GM04503 (cell line): Measurements from ENCODE around the gene LRCH3.

Experiments used
- DNase-seq: peaks from one replicate; pipeline ENCODE4 v3.0.0-alpha.2; 2012; ENCODE audit warnings: low read depth

The LRCH3 gene

DNA sequence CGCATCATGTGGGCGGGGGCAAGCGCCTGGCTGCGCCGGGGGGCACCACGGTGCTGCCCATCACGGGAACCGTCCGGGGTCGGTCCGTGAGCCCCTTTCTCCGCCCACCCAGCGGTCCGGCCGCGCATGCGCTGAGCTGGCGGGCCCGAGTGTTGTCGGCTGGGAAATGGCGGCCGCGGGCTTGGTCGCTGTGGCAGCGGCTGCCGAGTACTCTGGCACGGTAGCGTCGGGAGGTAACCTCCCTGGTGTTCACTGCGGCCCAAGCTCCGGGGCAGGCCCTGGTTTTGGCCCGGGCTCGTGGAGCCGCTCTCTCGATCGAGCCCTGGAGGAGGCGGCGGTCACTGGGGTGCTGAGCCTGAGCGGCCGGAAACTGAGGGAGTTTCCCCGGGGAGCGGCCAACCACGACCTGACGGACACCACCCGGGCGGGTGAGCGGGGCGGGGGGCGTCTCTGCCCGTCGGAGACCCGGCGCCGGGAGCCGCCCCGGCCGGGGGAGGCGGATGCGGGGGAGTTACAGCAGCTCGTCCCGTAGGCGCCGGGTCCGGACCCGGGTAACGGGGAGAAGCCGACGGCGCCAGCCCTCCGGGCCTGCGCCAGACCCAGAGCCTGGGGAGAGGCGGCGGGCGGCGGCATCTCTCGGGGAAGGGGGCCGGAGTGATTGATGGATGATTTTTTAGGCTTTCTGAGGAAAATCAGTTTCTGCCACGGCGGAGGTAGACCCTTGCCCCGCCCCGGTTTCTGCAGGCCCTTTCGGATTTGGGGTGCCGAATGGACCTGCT, at the start of gene LRCH3:
Gene LRCH3, plus strand, starts transcription at position 142 of the 779 bp plus-strand sequence. Its CDS starts 25 bp downstream, at position 167.
- no peak for DNase-seq

DNA sequence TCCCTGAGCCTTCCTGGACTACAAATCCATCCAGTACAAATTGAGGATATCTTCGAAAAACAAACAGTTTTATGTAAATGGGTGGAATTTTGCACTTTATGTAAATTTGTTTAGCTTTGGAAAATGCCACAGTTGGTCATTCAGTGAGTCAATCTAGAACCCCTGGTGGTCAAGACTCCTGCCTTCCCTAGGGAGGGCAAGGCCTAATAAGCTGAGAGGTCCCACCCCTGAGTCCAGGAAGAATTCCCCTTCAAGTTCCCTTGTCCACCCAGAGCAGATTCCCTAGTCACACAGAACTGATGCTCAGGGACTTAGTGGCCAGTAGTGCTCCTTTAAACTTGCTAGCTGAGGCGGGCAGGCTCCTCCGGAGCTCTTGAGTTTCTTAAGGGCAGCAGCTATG, 48.3 kb upstream of the LRCH3 start:
- DNase-seq: no peak

DNA sequence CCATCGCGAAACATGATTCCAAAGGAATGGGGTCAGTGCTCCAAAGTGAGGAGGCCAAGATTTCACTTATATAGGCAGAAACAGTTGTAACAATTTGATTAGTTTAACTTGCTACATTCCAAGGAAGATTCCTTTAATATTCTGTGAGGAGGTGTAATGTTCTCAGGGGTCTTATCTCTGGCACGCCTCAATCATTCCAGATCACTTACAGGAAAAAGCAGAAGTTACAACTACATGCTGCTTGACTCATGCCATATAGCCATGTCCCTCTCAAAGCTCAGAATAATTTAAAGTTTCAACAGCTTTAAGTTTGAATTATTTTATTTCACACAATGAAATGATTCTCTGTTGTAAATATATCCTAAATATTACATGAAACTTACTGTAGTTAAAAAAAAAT, 44.8 kb upstream of the LRCH3 start:
- no peak for DNase-seq

DNA sequence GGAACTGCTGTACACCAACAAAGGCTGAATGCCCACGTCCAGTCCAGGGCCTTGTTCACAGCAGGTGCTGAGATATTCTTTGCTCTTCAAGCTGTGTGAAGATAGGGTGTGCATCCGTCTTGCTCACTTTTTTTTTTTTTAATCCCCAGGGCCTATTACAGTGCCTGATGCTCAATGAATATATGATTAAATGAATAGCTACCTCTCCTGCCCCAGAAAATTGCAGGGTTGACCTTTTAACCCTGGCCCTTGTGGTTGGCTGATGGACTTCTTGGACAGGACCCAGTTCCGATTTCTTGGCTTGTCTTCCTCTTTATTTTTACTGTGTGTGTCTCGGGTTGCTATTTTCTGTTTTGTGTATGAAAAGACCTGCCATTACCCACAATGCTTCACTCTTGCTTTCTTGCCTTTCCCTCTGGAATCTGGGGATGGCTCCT, 44.2 kb upstream of the LRCH3 start:
- no peak for DNase-seq

DNA sequence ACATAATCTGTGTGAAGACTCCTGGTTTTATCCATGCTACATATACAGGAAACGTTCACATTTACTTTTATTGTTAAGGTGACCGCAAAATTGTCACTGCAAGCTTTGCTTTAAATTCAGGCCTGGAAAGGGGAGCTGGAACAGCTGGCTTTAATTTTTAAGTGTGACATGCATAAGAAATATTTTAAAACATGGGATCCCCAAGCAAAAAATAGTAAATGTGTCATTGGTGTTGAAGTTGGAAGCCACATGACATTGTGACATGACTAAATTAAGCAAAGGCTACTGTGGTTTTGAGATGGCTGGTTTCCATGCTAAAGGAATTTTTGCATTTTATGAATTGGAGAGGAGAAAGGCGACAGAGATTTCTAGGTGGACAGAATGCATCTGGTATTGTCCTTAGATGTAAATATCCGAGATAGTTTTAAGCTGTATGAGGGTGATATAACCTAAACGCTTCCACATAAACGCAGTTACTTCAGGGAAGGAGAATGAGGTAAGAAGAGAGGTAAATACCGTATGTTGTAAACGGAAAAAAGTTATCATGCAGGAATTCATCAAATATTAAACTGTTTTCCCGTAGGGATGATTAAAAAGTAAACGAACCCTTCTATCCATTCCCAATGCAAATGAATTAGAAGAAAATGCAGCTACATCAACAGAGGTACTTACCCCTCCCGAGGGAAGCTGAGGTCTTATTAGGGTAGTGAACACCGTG, 42.3 kb upstream of the LRCH3 start:
- DNase-seq: peak; percentile 83

DNA sequence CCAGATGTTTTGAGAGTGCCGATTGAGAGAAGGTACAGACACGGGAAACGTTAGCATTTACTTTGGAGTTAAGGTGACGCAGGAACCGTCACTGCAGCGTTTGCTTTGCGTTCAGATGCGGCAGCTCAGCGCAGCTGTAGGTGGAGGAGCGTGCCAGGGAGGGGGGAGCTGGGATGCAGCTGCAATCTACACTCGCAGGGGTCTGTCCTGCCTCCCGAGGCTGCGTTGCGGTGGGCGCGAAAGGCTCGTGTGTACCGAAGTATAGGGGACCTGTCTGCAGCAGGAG, 41.8 kb upstream of the LRCH3 start:
- no peak for DNase-seq

DNA sequence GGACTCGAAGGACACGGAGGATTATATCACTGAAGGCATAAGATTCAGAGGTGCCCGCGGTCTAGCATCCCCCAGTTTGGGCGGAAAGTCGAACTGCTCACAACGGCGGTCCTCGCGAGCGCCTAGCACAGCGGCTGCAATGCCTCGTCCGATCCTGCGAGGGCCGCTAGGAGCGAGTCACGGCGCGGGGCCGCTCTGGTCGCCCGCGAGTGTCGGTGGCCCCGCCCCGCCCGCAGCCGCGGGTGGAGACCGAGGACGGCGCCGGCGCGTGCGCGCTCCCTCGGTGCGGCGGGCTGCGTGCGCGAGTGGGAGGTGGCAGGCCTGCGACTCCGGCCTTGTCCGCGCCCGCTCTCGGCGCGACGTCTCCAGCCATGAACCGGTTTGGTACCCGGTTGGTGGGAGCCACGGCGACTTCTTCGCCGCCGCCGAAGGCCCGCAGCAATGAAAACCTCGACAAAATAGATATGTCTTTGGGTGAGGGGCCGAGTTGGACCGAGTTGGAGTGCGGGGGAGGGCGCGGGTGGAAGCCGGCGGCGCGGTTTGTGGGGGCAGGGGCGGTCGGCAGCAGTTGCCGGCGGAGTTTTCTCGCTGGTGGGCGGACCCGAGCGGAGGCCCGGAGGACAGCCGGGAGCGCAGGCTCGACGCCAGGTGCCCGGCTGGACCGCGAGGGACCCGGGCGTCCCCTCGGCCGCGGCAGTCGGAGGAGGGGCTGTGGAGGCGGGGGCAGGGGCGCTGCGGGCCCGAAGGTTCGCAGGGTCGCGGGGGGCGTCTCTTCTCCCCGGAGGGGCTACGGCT, 41.3 kb upstream of the LRCH3 start, which contains the start of gene FYTTD1:
Gene FYTTD1, plus strand, starts transcription at position 283 of the 795 bp plus-strand sequence. Its CDS starts 89 bp downstream, at position 372.
- DNase-seq: no peak

DNA sequence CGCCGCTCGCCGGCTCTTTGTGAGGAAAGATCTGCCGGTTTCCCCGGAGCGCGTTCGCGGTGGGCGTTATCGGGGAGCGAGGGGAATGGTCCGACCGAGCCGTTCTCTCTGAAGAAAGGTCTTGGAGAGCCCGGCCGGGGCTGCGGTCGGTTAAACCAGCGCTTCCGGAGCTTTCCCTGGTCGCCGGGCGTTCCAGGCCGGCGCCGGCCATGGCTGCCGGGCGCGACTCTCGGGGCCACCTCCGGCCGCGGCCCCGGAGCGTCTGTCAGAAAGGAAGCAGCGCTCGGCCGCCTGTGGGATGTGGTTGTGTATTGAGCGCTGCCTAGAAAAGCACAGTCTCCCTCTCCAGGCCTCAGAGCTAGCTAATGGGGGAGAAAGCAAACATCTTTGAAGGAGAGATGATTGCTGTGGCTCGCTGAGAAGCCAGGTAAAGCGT, 40.6 kb upstream of the LRCH3 start:
- DNase-seq: no peak

DNA sequence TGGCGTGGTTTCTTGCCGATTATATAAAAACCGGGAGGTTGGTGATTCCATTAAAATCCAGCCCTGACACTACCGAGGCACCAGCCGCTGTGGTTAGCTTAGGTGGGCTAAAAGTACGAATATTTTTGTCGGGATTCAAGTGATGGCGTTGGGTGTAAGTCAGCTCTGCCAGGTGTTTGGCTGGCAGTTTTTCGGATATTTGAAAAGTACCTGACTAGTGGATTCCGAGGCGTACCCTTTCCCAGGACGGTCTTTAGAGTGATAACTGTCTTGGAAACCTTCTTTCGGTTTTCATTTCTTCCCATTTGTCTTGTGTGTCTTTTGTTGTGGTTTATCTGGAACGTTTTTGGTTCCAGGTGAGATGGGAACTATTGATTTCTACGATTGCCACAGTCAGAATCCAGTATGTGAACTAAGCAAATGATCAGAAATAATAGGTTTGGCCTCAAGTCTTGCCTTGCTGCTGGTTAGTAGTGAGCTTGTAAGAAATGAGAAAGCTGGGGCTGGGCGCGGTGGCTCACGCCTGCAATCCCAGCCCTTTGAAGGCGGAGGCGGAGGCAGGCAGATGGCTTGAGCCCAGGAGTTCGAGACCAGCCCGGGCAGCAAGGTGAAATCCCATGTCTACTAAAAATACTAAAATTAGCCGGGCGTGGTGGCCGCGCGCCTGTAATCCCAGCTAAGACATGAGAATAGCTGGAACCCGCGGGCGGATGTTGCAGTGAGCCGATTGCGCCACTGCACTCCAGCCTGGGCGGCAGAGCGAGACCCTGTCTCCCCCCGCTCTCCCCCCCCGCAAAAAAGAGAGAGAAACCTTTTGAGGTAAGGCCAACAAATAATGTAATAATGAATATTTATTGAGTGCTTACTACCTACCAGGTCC, 40.0 kb upstream of the LRCH3 start:
- DNase-seq: no peak

DNA sequence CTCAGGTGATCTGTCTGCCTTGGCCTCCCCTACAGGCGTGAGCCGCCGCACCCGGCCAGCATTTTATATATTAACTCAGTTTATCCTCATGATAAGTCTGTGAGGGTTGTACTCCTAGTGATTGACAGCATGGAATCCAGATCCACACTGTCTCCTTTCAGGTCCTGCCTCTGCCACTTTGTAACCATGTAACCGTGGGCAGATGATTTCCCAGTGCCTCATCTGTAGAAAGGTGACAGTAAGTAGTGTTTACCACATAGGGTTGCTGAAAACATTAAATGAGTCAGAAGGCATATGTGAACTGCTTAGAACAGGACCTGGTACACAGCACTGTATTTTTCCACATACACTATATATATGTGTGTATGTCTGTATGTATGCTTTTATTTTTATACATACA, 38.9 kb upstream of the LRCH3 start:
- DNase-seq: no peak

DNA sequence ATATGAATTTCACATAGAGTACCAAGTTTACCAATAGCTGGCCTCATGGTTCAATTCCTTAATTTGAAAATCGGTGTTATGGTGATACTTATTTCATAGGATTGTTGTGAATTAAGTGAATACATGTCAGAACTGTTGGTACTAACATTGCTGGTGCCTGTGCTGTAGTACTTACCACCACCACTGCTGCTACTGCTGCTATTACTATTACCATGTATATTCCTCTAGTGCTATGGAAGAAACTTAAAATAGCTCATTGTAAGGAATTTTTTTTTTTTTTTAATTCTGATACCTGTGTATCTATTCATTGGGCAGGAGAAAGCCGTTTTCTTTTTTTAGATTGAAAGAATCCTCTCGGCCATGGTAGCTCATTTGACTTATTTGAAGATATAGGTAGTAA, 37.8 kb upstream of the LRCH3 start:
- DNase-seq: no peak

DNA sequence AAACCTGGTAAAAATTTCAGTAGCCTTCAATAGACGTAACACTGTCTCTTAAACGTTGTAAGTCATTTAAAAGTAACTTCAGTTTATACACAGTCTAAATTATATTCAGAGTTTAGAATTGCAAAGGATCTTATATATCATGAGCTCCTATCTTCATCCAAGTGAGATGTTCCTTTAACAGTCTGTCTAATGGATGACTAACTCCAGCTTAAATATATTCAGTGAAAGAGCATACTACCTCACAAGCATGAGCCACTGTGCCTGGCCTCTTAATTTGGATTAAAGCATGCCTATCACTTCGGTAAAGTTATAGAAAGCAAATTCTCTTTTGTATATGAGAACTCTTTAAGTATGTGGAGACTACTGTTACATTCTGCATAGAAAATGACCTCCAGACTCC, 34.4 kb upstream of the LRCH3 start:
- no peak for DNase-seq

DNA sequence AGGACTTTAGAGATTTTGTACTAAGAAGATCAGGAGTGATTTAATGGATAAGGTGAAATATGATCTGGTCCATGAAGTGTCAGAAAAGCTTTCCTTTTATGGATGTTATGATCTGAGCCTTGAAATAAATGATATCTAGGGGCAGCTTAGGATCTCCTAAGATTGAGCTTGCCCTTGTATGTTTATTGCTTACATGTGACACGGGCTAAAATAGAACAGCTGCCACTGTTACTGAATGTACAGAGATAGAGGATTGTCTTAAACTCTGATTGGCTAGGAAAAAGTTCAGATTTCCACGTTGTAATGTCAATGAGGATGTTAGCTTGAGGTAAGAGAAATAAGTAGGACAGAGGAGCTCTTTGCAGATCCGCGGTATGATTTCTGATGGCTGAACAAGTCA, 32.5 kb upstream of the LRCH3 start:
- no peak for DNase-seq

DNA sequence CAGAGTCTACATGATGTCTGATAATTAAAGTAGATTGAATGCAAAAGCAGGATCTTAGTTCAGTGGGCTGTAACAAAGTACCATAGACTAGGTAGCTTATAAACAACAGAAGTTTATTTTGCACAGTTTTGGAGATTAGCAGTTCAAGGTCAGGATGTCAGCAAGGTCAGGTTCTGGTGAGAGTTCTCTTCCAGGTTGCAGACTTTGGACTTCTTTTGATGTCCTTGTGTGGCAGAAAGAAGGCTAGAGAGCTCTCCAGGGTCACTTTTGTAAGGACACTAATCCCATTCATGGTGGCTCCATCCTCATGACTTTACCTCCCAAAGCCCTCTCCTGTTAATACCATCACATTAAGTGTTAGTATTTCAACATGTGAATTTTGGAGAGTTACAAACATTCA, 29.3 kb upstream of the LRCH3 start:
- DNase-seq: no peak

DNA sequence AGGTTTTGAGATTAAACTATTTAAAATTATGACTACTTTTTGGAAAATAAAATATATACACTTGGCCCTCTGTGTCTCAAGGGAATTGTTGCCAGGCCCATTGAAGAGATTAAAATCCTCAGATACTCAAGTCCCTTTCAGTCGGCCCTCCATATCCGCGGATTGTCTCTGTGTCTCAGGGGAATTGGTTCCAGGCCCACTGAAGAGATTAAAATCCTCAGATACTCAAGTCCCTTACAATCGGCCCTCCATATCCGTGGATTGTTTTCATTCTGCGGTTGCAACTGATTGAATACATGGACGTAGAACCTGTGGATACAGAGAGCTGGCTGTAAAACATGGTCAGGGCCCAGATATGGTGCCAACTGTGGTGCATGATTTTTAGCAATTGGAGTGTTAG, 15.7 kb upstream of the LRCH3 start:
- DNase-seq: no peak

DNA sequence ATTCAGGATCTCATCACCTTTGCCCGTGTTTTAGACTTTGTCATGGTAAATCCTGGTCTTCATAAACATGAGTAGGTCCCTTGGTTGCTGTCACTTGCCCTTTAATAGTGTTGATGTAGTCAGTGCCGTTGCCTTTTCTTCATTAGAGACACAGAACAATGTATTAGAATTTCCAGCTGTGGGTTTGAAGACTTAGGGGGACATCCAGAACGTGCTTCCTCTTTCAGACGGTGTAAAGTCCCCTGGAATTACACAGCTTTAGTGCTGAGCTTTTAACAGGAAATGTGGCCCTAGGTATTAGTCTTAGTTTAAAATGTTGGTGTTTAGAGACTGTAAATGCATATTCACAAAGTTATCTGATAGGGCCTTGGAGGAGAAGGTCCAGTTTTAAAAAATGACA, 8.8 kb upstream of the LRCH3 start:
- DNase-seq: no peak

DNA sequence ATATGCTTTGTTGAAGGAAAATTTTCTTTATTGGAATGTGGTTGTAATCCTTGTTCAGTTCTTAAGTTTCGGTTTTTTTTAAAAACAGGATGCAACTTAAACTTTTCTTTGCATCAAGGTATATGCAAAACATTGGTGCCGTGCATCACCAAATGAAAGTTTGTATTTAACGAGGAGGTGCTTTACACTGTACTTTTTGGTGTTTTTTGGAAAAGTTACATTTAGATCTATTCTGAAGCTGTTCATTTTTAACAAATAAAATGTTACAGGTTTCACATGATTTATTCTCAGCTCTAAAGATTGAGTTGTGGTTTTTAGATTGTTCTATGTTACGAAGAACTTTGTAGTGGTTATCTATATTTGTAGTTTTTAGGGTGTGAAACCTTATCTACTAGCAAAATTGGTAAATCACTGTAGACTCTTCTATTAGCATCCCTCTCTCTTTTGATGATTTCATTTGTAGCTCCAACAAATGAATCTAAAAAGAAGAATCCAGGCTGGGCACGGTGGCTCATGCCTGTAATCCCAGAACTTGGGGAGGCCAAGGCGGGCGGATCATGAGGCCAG, 7.0 kb upstream of the LRCH3 start:
- no peak for DNase-seq

DNA sequence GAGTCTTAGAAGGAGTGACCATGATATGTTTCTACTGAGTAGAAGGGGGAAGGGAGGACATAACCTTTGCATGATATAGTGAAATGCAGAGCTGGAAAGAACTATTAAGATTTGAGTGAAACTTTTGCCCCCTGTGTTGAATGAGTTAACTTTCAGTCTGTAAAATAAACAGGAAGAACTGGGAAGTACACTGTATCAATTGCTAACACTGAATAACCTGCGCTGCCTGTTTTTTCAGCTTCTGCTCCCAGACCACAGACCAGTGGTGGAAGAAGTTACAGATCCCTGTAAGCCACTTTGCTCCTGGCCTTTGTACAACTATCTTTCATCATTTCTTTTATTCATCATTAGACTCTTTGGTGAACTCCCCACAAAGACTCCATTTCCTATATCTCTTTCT, 3.6 kb upstream of the LRCH3 start:
- DNase-seq: no peak

DNA sequence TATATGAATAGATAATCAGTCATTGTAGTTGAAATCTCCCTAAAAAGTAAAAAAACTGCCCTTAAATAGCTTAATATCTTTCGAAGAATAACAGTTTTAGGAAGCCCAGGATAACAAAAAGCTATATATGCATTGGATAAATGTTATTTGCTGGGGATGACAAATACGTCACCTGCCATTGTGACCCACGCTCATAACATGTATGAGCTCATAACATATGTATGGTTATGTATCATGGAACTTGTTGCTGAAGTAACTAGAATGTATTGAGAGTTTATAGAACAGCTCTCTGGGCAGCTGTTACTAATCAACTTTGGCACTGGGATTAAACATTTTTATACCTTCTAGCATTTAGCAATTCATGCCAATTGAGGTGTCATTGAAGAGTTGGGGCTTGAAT, 1.7 kb upstream of the LRCH3 start:
- DNase-seq: no peak

DNA sequence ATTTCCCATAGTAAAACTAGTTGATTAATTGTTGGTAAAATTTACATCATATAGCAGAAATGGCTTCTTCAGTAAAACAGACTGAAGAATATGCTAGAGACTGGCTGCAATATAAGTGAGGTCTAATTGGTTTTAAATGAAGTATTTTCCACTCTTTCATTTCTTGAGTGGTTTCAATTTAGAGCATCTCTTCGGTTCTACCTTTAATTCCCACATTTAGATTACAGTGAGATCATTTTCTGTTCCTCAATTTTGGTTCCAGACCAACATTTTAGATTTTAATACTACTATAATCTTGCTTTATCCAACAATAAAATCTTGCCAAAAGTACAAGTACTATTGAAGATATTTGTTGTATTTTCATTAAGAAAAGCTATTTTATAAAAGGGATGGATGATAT, 1.0 kb upstream of the LRCH3 start:
- no peak for DNase-seq

DNA sequence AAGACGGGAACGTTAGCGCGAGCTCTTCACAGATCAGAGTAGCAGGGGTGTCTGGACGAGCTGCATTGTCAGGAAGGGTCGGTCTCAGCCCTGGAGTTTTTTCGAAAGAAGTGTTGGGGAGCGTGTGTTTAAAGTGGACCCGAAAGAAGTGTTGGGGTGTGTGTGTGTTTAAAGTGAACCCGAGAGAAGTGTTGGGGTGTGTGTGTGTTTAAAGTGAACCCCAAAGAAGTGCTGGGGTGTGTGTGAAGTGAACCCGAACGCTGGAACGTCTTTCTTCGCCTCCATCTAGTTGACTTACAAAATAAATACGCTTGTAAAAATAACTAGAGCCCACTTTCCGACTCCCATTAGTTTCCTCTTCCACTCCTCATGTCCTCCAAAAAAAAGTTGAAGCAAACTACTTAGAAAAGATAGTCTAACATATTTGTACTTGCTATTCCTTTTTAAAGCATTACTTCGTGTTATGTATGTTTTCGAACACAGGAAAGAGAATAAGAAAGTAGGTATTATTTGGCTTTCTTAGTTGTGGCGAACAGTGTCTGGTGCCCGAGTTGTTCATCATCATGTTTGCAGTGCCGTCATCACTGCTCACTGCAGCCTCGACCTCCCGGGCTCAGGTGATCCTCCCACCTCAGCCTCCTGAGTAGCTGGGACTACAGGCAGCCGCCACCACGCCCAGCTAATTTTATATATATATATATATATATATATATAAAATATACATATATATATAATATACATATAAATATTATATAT, 1.0 kb downstream of the LRCH3 start:
- no peak for DNase-seq
